Loucy (cell line): Measurements from ENCODE around the gene BAD.

Experiments
- H2AFZ ChIP-seq: fragments of 200-600 bp; sonication (generic); 2 replicates; pipeline ENCODE4 v1.6.0; 2016; ENCODE audit warnings: antibody characterized with exemption, mild to moderate bottlenecking, low read length, moderate library complexity
- H3F3A ChIP-seq: fragments of 200-600 bp; 2 replicates; pipeline ENCODE4 v1.6.0; 2016; ENCODE audit warnings: antibody characterized with exemption, low read depth, mild to moderate bottlenecking
- H3K27me3 ChIP-seq: fragments of 200-600 bp; sonication (generic); 2 replicates; pipeline ENCODE4 v1.6.1; 2014; ENCODE audit warnings: low read length, mild to moderate bottlenecking; ENCODE audit not compliant: insufficient read depth, poor library complexity, severe bottlenecking
- H3K36me3 ChIP-seq: fragments of 200-600 bp; sonication (generic); 2 replicates; pipeline ENCODE4 v1.6.1; 2016; ENCODE audit warnings: low read length; ENCODE audit not compliant: insufficient read depth
- H3K4me1 ChIP-seq: fragments of 200-600 bp; sonication (generic); 2 replicates; pipeline ENCODE4 v1.5.1; 2014; ENCODE audit warnings: low read length, mild to moderate bottlenecking; ENCODE audit not compliant: insufficient read depth, poor library complexity, severe bottlenecking
- H3K4me2 ChIP-seq: fragments of 200-600 bp; sonication (generic); 2 replicates; pipeline ENCODE4 v1.6.0; 2014; ENCODE audit warnings: antibody characterized with exemption, low read length, low read depth, mild to moderate bottlenecking; ENCODE audit not compliant: poor library complexity, severe bottlenecking
- H3K4me3 ChIP-seq: fragments of 200-600 bp; sonication (generic); 2 replicates; pipeline ENCODE4 v1.5.1; 2014; ENCODE audit warnings: low read length, mild to moderate bottlenecking, mixed read lengths; ENCODE audit not compliant: poor library complexity, severe bottlenecking
- H3K79me2 ChIP-seq: fragments of 200-600 bp; sonication (generic); 2 replicates; pipeline ENCODE4 v1.6.1; 2014; ENCODE audit warnings: low read length; ENCODE audit not compliant: insufficient read depth
- H3K9ac ChIP-seq: fragments of 200-600 bp; sonication (generic); 2 replicates; pipeline ENCODE4 v1.6.0; 2014; ENCODE audit warnings: mild to moderate bottlenecking, low read depth, low read length, moderate library complexity; ENCODE audit not compliant: poor library complexity, severe bottlenecking
- H3K9me2 ChIP-seq: fragments of 200-600 bp; sonication (generic); replicated peaks from 2 replicates; pipeline ENCODE4 v1.6.1; 2016; ENCODE audit warnings: low read depth, low read length, mixed read lengths
- H3K9me3 ChIP-seq: fragments of 200-600 bp; sonication (generic); 2 replicates; pipeline ENCODE4 v1.6.1; 2014; ENCODE audit warnings: mild to moderate bottlenecking, antibody characterized with exemption, low read length, low read depth; ENCODE audit not compliant: insufficient read depth
- H4K20me1 ChIP-seq: fragments of 200-600 bp; sonication (generic); 2 replicates; pipeline ENCODE4 v1.6.0; 2014; ENCODE audit warnings: antibody characterized with exemption, low read length, mild to moderate bottlenecking; ENCODE audit not compliant: insufficient read depth, poor library complexity, severe bottlenecking
- CTCF ChIP-seq: fragments of 200-600 bp; sonication (generic); conservative IDR thresholded peaks from 2 replicates; pipeline ENCODE4 v1.5.1; 2014; ENCODE audit warnings: mild to moderate bottlenecking, antibody characterized with exemption, low read length
- EZH2phosphoT487 ChIP-seq: fragments of 200-600 bp; IDR thresholded peaks from 2 replicates; pipeline ENCODE4 v1.6.1; 2018; ENCODE audit warnings: antibody characterized with exemption, mild to moderate bottlenecking, moderate library complexity, borderline replicate concordance

BAD gene

GRCh38 chr11:64220271-64220670 is 64.2 kb downstream of the BAD start:
- TF ChIP-seq CTCF (no peak), EZH2phosphoT487 (no peak)
- Histone ChIP-seq H3K9me2 (no peaks in the 10 kb centered on the region), H3K4me1 (peaks cover 6% of the 10 kb centered on the region), H3K9ac (no peak overlapping the region), H3K4me2 (no peak overlapping the region), H2AFZ (no peak overlapping the region), H3K27me3 (no peaks in the 10 kb centered on the region), H3K79me2 (peaks cover 11% of the 10 kb centered on the region), H3F3A (no peaks in the 10 kb centered on the region), H3K9me3 (no peaks in the 10 kb centered on the region), H3K36me3 (peaks cover 27% of the 10 kb centered on the region; the same call in 1 of the 2 replicates), H3K4me3 (no peak overlapping the region), H4K20me1 (peaks cover 7% of the 10 kb centered on the region)
